ENCODE measurements around the gene ANP32D. TPM values are rescaled to one million over a fixed set of nuclear protein-coding genes. Genes with fewer than 3 reads are reported as not detected.

ANP32D gene
- total and polyA plus RNA-seq, 9 of the 15 experiments (the other 6 are each of a cell fraction or from before 2014, with no cell fraction given), result not detected

- TF ChIP-seq ETV6 (IDR thresholded peaks at IDR 0.05; ENCODE audit: borderline replicate concordance in 1 of 2, low read depth in 2 of 2, low read length in 1 of 2) (no peak), ETV6 (CRISPR knock-in tag; IDR thresholded peaks at IDR 0.05; ENCODE audit: borderline replicate concordance) (no peak), PURB (CRISPR knock-in tag; IDR thresholded peaks at IDR 0.05; ENCODE audit: low read depth) (no peak), CREBBP (IDR thresholded peaks at IDR 0.05; ENCODE audit: low read depth, low read length) (no peak), ZNF707 (CRISPR knock-in tag; conservative IDR thresholded peaks at IDR 0.05) (no peak), MAFG (tag; conservative IDR thresholded peaks at IDR 0.05) (peak; percentile 41), RBM17 (IDR thresholded peaks at IDR 0.05; ENCODE audit: borderline replicate concordance, low read depth, low read length) (no peak), ZNF274 (IDR thresholded peaks at IDR 0.05; ENCODE audit: borderline replicate concordance, low read depth, low read length) (no peak), GTF2A2 (tag; IDR thresholded peaks at IDR 0.05) (no peak), BCOR (IDR thresholded peaks at IDR 0.05) (no peak), CHD1 (IDR thresholded peaks at IDR 0.05; ENCODE audit: low read length) (no peak), GATAD2A (IDR thresholded peaks at IDR 0.05) (no peak), RNF2 (IDR thresholded peaks at IDR 0.05) (no peak), ZNF785 (CRISPR knock-in tag; IDR thresholded peaks at IDR 0.05) (no peak), KAT8 (IDR thresholded peaks at IDR 0.05; ENCODE audit: low read depth) (no peak), ZNF316 (IDR thresholded peaks at IDR 0.05) (peak; percentile 50), ZNF197 (CRISPR knock-in tag; IDR thresholded peaks at IDR 0.05; ENCODE audit: low read depth) (no peak), NR3C1 (CRISPR knock-in tag; IDR thresholded peaks at IDR 0.05) (no peak), C11orf30 (IDR thresholded peaks at IDR 0.05; ENCODE audit: low read depth) (peak; percentile 54; the same call in 1 of the 2 replicates), DPF2 (IDR thresholded peaks at IDR 0.05) (no peak), BRCA1 (IDR thresholded peaks at IDR 0.05) (no peak), BRCA1 (CRISPR knock-in tag; IDR thresholded peaks at IDR 0.05) (no peak), MITF (IDR thresholded peaks at IDR 0.05) (no peak), ZSCAN32 (CRISPR knock-in tag; IDR thresholded peaks at IDR 0.05) (no peak), UBTF (IDR thresholded peaks at IDR 0.05; ENCODE audit: borderline replicate concordance in 1 of 2, low read depth in 2 of 2, low read length in 2 of 2) (no peak)
- TF ChIP-seq, protein P1, sequence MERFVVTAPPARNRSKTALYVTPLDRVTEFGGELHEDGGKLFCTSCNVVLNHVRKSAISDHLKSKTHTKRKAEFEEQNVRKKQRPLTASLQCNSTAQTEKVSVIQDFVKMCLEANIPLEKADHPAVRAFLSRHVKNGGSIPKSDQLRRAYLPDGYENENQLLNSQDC (CRISPR knock-in tag; IDR thresholded peaks at IDR 0.05), result no peak
- TF ChIP-seq, protein P2, sequence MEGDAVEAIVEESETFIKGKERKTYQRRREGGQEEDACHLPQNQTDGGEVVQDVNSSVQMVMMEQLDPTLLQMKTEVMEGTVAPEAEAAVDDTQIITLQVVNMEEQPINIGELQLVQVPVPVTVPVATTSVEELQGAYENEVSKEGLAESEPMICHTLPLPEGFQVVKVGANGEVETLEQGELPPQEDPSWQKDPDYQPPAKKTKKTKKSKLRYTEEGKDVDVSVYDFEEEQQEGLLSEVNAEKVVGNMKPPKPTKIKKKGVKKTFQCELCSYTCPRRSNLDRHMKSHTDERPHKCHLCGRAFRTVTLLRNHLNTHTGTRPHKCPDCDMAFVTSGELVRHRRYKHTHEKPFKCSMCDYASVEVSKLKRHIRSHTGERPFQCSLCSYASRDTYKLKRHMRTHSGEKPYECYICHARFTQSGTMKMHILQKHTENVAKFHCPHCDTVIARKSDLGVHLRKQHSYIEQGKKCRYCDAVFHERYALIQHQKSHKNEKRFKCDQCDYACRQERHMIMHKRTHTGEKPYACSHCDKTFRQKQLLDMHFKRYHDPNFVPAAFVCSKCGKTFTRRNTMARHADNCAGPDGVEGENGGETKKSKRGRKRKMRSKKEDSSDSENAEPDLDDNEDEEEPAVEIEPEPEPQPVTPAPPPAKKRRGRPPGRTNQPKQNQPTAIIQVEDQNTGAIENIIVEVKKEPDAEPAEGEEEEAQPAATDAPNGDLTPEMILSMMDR (IDR thresholded peaks at IDR 0.05 in 2 of 3, conservative IDR thresholded peaks at IDR 0.05 in 1 of 3; ENCODE audit: insufficient read depth in 2 of 3, low read depth in 1 of 3, low read length in 3 of 3), result peak; percentile 43 to 67 (median 52); a peak in 5 of 6 replicates
Observed at GRCh38 chr12:48442179-48442847, 30.0 kb upstream of the ANP32D start (continued).
